ENCODE measurements around the gene AMN.

AMN gene

DNA sequence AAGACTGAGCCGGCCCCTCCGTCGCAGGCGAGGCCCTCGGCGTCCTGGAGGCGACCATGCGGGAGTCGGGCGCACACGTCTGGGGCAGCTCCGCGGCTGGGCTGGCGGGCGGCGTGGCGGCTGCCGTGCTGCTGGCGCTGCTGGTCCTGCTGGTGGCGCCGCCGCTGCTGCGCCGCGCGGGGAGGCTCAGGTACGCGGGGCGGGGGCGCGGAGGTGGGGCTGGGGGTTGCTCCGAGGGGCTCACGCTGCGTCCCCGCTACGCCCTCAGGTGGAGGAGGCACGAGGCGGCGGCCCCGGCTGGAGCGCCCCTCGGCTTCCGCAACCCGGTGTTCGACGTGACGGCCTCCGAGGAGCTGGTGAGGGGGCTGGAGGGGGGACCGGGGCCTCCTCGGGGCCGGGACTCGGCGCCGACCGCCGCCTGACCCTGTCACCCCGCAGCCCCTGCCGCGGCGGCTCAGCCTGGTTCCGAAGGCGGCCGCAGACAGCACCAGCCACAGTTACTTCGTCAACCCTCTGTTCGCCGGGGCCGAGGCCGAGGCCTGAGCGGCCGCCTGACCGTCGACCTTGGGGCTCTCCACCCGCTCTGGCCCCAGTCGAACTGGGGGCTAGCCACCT, 7.8 kb downstream of the AMN start:
- DNase-seq: no peak

DNA sequence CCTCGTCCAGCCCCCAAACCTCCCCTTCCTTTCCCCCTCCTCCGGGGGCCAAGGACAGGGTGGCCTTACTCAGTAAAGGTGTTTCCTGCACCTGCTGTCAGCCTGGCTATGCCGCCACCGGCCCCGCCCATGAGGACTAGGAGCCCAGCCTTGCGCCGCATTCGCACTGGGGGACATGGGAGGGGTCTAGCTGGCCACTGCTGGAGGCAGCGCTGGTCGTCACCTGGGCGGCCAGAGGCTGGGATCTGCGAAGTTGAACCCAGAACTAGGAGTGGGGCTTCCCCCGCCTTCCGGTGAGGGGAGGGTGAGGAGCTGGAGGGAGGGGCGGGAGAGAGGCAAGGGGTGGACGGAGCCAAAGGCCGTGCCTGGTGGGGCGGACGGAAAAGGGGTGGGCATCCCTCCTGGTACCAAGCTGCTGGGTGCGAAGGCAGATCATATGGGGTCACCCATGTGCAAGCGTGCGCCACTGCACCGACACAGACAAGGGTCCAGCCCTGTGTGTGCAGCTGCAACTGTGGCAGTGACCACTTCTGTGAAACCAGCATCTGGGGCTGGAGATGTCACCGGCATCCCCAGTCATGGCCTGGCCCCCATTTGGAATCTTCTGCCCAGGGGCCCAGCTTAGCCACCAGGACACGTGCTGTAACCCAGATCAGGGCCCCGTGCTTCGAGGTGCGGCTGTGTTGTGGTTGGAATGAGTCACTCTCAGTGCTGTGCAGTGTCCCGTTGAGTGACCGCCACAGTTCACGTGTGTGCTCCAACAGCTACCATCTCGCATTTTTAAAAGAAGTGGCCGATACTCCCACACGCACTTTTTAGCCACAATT, 8.5 kb downstream of the AMN start:
- no peak for DNase-seq

DNA sequence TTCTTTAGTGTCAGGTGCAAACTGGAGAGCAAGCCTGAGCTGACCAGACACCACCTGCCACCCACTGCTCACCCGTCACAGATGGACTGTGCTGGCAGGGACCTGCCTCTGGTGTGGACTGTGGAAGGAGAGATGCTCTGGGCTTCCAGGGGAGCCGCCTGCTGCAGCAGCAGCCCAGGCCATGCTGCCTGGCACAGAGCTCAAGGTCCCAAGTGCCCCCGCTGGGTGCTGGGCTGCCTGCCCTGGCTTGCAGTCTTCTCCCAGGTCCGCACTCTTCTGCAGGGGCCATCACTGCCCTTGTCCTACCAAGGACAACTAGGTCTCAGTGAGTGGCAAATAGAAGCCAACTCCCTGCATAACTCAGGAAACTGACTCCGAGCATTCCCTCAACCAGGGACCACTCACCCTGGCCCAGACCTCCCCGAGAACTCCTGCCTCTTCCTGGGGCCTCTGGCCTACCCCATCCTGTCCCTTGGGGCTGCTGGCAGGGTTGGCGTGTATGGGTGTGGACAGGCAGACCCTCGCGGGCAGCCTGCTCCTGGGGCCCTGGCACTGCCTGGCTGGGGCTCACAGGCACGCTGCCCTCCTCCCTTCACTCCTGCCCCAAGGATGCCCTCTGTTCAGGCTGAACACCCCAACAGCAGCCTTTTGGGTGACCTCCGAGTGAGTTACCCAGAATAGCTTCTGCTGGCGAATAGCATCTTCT, 9.3 kb downstream of the AMN start:
- DNase-seq: no peak

DNA sequence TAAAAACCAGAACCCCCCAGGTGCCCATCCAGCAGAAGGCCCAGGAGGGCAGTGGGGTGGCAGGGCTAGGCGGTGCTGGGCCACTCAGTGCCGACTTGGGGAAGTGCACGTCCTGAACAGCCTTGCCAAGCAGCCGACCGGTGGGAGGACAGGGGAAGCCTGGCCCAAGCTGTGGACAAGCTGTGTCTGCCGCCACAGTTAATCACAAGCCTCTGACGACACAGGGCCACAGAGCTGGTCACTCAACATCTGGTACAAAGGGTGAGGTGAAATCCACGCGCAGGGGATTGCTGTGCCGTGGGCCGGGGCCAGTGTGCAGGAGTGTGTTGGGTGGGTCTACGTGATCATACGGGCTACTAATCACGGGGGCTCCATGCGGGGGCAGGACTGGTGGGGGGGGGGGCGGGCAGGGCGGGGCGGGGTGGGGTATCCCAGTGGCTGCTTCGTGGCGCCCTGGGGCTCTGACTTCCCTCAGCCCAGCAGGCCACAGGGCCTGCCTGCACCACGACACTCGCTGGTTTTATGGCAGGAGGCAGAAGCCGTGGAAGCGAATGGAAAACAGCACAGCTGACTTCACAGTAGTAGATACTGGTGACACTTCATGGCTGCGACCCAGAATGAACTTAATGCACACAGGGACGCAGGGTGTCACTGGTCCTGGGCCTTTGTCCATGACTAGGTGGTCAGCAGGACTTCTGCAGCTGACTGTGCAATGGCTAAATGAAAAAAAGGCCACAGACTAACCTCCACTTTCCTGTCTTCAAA, 10.2 kb downstream of the AMN start:
- no peak for DNase-seq

DNA sequence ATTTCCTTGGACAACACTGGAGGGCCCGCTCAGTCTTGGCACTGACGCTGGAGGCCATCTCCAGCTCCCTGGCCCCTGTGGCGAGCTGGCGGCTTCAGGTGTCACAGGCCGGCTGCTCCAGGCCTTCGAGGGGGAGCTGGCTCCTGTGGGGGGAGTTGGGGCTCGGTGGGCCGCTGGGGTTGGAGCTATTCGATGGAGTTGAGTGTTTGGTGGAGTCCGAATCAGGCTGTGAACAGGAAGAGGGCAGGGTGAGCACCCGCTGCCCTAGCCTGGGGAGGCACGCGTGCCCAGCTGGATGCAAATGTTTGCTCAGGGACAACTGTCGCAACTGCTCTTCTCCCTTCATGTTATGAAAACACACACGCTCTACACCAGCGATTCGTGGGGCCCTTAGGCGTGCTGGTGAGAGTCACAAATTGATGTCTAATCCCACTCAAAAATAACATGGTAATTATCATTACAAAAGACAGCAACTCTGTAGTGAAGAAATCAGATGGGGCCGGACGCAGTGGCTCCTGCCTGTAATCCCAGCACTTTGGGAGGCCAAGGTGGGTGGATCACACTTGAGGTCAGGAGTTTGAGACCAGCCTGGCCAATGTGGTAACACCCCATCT, 11.3 kb downstream of the AMN start:
- no peak for DNase-seq

DNA sequence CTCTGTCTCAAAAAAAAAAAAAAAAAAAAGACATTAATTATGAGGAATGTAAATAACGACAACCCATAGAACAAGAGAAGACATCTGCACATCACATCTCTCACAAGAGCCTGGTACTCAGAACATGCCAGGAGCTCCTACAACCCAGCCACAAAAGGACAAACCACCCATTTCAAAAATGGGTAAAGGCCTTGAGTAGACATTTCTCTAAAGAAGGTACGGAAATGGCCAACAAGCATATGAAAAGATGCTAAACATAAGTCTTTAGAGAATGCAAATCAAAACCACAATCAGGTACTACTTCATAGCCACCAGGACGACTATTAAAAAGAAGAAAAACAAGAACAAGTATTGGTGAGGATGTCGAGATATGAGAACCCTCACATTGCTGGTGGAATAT, 13.3 kb downstream of the AMN start:
- no peak for DNase-seq

DNA sequence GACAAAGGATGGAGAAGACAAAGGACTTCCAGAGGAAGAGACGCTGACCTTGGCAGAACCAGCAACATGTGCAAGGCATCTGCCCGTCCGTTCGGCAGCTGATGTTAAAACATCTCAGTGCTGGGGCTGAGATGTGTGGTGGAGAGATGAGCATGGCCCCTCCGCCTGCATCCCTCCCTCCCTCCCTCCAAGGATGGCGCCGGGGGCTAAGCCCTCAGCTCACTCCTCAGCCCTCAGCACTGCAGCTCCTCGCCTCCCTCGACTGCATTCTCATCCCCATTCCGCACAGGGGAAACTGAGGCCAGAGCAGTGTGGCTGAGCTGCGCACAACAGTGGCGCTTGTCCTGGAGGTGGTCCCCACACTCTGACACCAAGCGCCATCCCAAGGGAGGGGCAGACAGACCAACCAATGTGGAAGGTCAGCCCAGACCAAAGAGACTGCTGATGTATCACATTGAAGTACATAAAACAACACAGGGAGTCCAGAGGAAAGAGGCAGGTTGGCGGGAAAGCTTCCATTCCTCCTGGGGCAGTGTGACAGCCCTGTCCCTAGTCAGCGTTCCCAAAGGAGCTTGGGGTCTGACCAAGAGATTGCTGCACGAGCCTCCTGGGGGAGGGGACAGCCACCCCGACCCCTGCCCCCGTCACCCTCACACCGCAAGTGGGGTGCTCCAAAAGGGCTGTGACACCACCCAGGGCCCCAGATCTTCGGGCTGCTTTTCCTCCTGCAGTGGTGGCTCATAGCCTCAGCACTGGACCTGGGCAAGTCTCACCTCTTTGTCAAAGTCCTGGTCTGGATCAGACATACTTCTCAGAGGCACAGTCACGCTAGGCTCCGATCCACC, 15.1 kb downstream of the AMN start:
- DNase-seq: no peak

DNA sequence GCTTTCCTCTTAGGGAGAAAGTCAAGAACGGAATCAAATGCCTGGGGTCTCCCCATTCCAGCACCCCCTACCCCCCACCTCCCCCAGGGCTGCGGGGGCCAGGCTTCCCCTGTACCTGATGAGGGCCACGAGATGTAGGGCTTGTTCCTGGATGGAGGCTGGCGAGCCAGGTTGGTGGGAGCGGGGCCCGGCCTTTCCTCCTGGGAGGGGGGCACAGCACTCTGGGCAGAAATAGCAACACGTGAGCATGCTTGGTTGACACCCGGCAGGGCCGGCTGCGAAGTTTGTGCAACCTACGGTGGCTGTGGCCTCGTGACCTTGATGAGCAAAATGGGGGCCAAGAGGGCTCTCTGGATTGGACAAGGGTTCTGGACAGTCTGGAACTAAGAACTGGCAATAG, 15.7 kb downstream of the AMN start:
- no peak for DNase-seq

DNA sequence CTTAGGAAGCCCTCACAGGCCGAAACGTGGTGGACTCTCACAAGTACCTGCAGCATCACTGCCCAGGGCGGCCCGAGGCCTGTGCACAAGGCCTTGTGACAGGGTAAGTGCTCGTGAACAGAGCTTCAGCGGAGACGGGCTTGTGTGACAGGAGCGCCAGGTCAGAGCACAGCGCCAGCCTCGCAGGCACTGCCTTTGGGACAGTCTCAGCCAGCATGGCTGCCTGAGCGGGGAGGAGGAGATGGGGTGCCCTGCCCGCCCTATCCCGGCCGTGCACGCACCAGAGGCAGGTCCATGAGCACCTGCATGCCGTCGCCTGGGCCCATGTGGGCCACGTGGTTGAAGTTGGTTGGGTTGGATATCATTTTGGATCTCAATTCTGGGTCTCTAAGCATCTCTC, 16.9 kb downstream of the AMN start:
- no peak for DNase-seq

DNA sequence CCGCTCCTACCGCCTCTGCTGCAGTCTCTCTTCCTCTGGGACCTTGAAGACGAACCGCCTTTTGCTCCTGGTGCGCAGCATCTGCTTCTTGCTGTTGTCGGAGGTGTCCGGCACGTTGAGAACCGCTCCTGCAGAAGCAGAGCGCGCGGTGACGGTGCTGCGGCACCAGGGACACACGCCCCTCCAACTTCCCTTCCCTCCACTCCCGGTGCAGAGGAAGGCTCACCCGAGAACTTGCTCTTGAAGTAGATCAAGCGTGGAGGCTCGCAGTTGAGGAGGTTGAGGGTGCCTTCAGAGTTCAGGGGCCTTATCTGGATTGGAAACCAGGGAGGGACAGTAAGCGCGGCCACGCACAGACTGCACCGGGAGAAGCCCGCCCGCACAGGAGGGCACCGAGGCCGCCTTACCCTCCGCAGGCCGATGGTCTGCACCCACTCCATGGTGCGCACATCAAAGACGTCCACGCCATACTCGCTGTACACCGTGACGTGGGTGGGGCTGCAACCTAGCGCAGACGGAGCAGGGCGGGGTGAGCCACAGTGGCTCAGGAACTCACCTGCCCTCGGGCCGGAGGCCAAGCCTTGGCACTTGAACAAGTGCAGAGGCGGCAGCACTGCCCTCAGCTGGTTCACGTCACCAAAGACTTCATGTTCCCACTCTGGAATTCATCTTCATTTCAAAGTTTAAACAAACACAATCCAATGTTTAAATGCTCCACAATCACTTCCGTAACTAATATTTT, 17.5 kb downstream of the AMN start:
- no peak for DNase-seq

DNA sequence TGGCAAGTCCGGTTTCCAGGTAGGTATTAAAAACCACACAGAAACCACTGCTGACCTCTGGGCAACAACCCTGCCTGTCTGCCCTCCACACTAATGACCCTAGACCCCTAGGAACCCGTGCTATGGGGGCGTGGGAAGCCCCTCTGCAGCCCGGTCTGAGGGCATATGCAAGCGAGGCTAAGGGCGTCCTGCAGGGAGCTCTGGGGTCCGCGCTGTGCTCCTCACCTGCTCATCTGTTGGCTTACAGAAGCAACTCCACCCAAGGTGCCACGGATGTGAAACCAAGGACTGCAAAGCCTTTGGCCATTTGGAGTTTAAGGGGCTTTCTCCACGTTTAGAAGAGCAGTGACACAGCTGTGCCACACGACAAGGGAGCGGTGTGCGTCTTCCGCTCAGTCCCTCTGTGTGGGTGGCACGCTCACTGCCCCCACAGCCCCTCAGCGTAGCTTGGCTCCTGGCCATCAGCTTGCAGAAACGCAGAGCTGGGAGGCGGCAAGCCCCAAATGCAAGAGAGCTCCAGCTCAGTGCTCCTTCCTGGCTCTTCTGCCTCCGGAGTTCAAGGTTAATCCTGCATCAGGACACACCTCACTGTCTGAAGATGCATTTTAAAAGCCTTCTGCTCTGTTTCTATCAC, 18.4 kb downstream of the AMN start:
- no peak for DNase-seq

DNA sequence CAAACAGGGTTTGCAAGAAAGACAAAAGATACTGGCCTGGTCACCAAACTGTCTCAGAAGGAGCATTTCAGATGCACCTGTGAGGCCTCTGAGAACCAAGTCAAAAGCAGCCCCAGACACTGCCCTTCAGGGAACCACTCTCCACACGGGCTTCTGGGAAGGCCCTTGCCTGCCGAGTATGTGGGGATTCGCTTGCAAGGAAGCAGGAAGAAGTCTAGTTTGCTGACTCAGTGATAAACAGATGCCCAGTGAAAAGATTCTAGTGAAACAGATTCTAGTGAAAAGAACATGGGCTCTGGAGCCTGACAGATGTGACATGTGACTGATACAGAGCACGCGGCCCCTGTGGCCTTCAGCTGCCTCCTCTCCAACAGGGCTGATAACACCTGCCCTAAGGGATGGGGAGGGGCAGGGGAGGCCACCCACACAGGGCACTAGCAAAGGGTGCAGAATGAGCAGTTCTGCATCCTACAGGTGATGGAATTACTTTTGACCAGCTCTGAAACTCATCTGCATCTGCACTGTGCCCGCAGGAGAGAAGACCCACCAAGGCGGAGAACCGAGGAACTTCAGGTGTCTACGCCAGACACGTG, 19.1 kb downstream of the AMN start:
- no peak for DNase-seq

DNA sequence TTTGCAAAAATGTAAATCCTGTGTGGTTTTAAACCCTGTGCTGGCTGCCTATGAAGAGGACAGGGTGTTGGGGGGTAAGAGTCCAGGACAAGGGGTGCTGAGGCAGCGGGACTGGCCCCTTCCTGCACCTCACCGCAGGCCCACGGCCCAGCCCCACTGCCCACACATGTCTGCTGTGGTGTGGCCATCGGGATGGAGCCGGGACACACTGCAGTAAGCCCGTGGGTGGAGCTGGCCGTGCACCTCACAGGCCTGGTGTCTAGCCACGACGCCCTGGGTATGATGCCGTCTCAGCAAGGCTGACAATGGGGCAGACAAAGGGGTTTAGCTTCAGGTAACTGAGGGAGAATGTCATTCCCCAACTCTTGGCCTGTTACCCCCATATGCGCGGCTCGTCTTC, 19.6 kb downstream of the AMN start:
- no peak for DNase-seq

DNA sequence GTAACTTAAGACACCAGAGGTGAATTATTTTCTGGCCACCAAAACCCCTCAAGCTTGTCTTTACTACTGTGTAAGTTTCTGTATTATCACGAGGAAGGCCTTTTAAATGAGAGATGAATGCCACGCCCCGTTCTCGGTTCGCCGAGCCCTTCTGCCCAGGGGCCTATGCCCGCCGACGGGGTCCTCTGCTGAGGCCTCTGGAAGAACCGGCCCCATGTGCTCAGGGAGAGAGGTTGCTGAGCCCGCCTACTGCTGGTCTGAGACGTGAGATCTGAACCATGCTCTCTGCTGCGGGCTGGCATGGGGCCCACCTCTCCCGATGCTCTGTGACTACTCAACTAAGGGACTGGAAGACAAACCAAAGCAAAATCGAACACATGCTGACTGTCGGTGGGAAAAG, 21.0 kb downstream of the AMN start:
- DNase-seq: no peak

DNA sequence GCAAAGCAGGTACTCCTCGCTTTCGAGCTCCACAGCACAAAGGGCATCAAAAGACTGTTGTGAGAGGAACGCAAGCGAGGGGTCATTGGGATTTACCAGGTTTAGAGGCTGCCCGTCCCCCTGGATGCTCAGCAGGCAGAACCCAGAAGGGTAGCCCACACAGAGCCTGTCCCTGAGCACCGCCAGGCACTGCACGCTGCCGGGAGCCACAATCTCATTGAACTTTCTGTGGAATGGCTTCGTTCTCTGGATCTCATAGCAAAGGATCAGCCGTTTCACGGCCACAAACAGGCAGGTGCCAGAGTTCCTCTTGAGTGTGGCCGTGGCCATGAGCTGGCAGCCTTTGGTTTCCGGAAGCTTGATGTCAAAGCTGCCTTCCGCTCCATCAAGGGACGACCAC, 21.5 kb downstream of the AMN start:
- no peak for DNase-seq

DNA sequence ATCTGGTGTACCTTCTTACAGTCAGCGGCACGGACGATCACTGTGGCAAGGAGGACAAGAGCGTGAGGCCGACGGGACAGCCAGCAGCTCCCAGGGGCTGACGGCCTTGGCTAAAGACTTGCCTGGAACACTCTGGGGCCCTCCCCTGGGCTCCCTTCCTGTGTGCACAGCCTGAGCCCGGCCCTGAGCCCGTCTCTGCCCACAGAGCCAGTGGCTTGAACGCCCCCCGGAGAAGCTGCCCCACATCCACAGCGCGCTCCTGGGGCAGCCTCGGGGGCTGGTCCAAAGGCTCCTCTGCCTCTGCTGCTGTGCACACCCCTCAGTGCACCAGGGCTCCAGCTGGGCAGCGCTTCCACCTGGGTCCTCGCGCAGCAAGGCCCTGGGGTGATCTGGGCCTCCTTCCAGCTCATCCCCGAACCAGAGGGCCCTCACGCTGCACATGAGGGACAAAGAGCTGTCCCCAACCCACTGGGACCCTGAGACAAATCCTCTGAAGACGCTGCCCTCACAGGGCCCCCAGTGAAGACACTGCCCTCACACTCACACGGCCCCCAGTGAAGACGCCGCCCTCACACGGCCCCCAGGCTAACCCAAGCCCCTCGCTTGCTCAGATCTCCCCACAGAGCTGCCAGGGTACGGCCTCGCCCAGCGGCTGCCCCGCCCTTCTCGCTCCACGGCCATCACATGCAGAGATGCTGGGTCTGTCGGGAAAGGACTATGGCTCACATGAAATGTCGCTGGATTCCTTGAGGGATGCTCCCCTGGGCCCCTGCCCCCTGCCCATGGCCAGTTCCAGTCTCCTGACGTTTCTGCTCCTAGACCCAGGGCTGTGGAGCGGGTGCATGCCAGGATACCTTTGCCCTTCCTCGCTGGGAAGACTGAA, 22.2 kb downstream of the AMN start:
- DNase-seq: no peak

DNA sequence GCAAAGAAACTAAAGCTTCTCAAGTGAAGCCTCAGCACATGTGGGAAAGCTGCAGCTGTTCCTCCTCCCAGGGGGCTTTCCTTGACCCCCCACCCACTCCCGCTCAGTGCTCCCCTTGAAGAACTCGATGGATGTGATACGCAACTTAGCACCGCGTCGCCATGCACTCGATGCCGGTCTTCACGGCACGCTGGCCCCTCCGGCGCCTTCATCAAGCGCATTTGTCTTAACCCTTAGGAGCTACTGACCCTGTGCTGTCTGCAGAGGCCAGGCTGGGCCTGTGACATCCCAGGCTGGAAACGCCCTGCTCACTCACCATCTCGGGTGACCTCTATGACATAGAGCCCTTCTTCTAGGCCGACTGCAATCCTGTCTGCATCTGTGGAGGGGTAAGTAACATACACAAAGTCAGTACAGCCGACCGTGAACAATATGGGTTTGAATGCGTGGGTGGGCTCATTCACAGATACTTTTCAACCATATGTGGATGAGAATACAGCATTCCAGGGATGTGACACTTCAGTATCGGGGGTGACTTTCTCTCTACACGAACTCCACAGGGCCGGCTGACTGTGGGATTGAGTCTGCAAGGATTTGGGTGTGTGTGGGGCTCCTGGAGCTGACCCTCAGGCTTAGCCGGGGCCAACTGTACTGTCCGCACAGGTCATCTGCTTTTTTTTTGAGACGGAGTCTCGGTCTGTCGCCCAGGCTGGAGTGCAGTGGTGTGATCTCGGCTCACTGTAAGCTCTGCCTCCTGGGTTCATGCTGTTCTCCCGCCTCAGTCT, 23.1 kb downstream of the AMN start:
- no peak for DNase-seq
